Omental fat pad (tissue), 4 donors: ENCODE results near the gene ACTG1. TPM values are rescaled to one million over a fixed set of nuclear protein-coding genes. Genes with fewer than 3 reads are reported as not detected.

Experiments used
- ATAC-seq: fragments of 150-250 bp; one replicate; pipeline ENCODE4 v1.9.1; 2016; ENCODE audit warnings: mild to moderate bottlenecking, moderate library complexity; ENCODE audit not compliant: low FRiP score
- DNase-seq: peaks from one replicate; pipeline ENCODE4 v3.0.0-alpha.2; 2019; ENCODE audit warnings: low spot score
- CTCF ChIP-seq, 3 donors: fragments of 450-650 bp; IDR thresholded peaks; one replicate each; pipeline ENCODE4 v1.5.1; 2016 to 2017; ENCODE audit warnings: antibody characterized with exemption in 3 of 3, mild to moderate bottlenecking in 3 of 3, moderate library complexity in 2 of 3
- total RNA-seq, 4 donors: library from RNA; depleted of rRNA; stranded (reverse); fragments of >200 nt; gene quantifications; one replicate each; pipeline ENCODE4 v1.1.0, GENCODE V29; 2016

ACTG1 gene
- total RNA-seq, 4 donors from 2014 or later, result 1,930 to 4,437 (median 3,125) TPM

GRCh38 chr17:81539961-81540675 lies 27.5 kb upstream of the ACTG1 start:
- ATAC-seq (no peak), DNase-seq (no peak)
- TF ChIP-seq CTCF (IDR thresholded peaks at IDR 0.05), result no peak

GRCh38 chr17:81539571-81539900 lies 26.9 kb upstream of the ACTG1 start:
- DNase-seq, result no peak
- ATAC-seq, result no peak
- no peak for TF ChIP-seq CTCF (IDR thresholded peaks at IDR 0.05)

- DNase-seq (no peak), ATAC-seq (no peak)
- no peak for TF ChIP-seq CTCF (IDR thresholded peaks at IDR 0.05)
These were observed 26.3 kb upstream of the ACTG1 start for GRCh38 chr17:81538651-81539570.

- ATAC-seq, result no peak
- DNase-seq, result no peak
- TF ChIP-seq CTCF (IDR thresholded peaks at IDR 0.05), result no peak
These were observed 25.4 kb upstream of the ACTG1 start for GRCh38 chr17:81537856-81538555.

- ATAC-seq (no peak), DNase-seq (no peak)
- peak in 1 of 3 donors; percentile 19 for TF ChIP-seq CTCF (IDR thresholded peaks at IDR 0.05)
These were observed 24.8 kb upstream of the ACTG1 start for GRCh38 chr17:81537343-81537855.

- no peak for TF ChIP-seq CTCF (IDR thresholded peaks at IDR 0.05)
- no peak for DNase-seq
- ATAC-seq, result no peak
These were observed 24.0 kb upstream of the ACTG1 start for GRCh38 chr17:81536299-81537290.
